ENCODE results near the gene CCZ1B.
A peak's percentile ranks its signal among the peaks of the same experiment; 100 is the strongest.
"Not testable (repeated sequence)": the region's sequence is repeated elsewhere in the genome, so short reads cannot be mapped to it uniquely, and the experiment has no call there.

The CCZ1B gene

DNA sequence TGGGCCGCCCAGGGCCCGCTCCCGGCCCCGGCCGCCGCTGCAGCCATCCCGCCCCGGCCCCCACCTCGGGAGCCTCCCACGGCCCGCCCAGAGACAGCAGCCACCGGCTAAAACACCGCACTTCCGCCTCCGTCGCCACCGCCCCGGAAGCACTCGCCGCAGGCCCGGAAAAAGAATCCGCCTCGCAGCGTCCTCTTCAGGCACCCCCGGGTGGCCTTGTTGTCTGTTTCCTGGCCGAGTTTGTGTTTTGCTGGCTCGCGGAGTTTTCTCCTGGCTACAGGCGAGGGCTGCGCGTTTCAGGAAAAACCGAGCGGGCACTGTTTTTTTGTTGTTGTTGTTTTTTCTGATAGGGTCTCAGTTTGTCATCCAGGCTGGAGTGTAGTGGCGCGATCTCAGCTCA, at the start of gene CCZ1B:
Gene CCZ1B (minus strand): TSS at position 125 of the 400 bp plus-strand sequence. CDS start 78 bp downstream, at position 47.
- peak; percentile 59 for DNase-seq

- DNase-seq, result not testable (repeated sequence)
Measured at GRCh38 chr7:6875022-6875421, 48.9 kb upstream of the CCZ1B start.

DNA sequence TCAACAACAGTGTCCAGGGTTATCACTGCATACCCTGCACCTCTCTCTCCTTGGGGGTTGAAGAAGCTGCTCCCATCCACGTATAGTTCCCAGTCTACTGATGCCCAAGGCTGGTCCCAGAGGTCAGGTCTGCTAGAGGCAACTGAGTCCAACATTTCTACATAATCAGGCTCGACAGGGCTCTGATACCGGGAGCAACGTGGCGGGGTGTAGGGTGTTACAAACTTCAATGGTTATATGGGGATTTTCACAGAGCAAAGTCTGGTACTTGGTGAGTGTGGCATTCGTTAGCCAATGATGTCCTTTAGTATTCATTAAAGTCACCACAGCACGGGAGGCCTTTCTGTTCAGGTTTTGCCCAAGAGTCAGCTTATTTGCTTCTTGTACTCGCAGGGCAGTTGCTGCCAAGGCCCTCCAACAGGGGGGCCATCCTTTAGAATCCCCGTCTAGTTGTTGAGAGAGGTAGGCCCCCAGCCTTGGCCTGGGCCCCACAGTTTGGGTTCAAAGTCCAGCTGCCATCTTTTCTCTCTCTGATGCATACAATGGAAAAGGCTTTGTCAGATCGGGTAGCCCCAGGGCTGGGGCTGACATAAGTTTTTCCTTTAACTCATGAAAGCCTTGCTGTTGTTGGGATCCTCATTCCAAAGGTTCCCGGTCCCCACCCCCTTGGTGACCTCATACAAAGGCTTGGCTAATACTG, 46.3 kb upstream of the CCZ1B start:
- not testable (repeated sequence) for DNase-seq

DNA sequence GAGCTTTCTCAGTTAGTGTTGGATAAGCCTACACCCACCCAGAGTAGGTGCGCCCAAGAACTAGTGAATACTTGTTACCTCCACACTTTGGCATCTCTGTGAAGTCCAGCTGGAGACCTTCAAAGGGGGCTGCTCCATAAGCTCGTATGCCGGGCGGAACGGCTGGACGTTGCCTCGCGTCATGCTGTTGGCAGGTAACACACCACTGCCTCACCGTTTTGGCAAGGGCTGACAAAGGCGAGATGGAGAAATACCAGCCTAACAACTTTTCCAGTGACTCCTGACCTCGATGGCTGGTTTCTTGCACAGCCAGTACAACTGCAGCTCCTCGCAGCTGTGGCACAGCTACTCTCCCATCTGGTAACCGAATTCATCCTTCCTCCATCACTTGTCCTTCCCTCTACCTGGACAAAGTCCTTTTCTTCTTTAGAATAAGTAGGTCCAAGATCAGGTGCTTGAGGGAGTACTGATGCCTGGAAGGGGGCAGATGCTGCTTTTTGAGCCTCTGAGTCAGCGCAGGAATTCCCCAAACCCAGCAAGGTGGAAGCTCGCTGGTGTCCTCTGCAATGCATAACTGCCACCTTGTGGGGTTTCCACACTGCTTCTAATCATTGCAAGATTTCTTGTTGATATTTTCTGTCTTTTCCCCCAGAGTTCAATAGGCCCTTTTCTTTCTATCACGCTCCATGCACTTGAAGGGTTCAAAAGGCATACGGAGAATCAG, 45.5 kb upstream of the CCZ1B start:
- not testable (repeated sequence) for DNase-seq

- not testable (repeated sequence) for DNase-seq
Measured at GRCh38 chr7:6864751-6865150, 38.7 kb upstream of the CCZ1B start.

DNA sequence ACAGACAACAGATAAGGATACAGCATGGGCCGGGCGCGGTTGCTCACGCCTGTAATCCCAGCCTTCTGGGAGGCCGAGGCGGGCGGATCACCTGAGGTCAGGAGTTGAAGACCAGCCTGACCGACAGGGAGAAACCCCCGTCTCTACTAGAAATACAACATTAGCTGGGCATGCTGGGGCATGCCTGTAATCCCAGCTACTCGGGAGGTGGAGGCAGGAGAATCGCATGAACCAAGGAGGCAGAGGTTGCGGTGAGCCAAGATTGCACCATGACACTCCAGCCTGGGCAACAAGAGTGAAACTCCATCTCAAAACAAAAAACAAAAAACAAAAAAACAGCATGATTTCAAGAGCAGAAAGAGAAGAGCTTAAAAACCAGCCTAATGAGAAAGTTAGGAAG, 38.1 kb upstream of the CCZ1B start:
- not testable (repeated sequence) for DNase-seq

GRCh38 chr7:6862876-6863275, 36.8 kb upstream of the CCZ1B start:
- not testable (repeated sequence) for DNase-seq

- peak; percentile 34 for DNase-seq
Measured at GRCh38 chr7:6857721-6858314, 31.7 kb upstream of the CCZ1B start.

- not testable (repeated sequence) for DNase-seq
Measured at GRCh38 chr7:6855563-6856131, 29.6 kb upstream of the CCZ1B start.

DNA sequence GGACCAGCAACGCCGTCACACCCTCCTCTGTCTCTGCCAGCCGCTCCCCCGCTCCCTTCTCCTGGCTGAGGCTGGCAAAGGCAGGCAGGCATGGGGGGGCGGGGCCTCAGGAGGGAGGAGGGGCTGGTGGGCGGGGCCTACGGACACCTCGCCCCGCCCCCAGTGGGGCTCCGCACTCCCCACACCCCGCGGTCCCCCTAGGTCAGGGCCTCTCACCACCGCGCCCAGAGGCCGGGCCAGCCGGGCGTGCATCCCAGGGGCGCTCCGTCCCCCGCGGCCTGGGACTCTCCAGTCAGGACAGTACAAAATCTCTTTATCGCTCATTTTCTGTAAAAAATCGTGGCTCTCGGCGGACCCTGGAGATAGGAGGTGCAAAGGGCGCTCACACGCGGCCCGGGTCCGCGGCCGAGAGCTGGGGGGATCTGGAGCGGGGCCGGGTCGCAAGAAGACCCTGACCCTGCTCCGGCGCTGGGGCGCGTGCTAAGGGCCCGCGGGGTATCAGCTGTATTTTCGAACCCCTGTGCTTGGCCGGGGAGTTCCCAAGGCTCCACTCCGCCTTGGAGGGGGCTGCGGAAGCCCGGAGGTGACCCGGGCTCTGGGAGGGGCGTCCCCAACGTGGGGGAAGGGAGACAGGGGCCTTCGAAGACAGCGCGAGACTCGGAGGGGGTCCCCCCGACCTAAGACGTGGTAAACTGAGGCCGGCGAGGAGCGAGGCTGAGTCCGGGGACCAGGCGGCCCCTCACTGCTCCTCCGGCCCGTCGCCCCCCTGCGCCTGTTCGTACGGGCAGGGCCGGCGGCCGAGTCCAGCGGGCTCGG, 28.9 kb upstream of the CCZ1B start:
- DNase-seq, result not testable (repeated sequence)

DNA sequence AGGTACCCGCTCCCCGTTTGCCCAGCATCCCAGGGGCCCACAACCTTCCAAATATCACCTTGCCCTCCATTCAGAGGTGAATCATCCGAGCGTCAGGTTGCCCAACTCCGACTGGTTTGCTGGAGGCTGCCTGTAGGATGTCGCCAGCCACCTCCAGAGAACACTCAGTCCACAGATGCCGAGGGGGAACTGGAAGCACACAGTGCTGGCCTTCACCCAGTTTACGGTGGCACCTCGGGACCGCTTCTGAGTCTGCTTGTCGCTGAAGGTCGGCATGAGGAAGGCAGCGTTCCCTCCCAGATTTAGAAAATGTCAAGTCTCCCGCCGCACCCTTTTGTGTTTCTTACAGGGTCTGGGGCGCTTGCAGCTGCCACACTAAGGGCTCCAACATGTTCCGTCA, 27.6 kb upstream of the CCZ1B start:
- DNase-seq, result not testable (repeated sequence)

DNA sequence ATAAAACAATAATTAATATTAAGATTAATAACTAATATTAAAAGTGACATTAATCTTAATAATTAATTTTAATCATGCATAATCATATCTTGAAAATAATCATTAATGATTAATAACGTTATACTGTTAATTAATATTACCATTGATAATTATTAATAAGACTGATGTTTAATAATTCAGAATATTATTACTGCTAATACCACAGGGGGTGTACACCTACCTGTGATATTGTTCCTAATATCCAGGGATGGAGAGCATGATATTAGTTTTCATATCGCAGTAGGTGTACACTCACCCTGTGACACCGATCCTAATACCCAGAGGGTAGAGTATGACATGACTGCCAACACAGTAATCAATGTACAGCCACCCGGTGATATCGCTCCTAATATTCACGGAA, 23.1 kb upstream of the CCZ1B start:
- DNase-seq, result not testable (repeated sequence)

DNA sequence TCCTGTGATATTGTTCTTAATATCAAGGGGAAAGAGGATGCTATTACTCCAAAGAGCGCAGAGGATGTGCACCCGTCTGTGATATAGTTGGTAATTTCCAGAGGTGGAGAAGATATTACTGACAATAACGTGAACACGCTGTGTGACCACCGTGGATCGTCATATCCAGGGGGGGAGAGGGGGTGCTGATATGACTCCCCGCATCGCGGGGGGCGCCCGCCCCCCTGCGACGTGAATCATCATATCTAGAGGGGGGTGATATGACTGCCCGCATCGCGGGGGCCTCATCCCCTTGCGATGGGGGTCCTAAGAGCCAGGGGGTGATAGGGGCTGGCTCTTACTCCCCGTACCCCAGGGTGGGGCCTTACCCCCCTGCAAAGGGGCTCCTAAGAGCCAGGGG, 21.7 kb upstream of the CCZ1B start:
- not testable (repeated sequence) for DNase-seq

DNA sequence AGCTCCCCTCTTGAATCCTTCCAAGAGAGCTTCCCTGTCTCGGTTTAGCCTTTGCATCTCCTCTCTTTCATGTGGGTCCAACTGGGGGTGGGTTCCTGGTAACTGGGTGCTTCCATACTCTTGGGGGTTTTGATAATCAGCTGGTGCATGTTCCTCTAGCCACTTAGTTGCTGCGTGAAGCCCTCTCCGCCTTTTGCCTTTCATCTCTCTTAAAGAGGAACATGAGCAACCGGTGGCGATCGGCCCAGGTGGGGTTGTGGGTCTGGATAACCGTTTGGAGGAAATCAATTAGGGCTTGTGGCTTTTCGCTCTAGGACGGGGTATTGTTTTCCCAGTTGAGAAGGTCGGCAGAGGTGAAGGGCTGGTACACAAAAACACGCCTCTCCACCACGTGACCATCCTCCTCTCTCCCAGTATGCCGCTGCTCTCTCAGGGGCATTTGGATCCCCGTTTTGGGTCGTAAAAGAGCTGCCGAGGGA, 19.9 kb upstream of the CCZ1B start:
- not testable (repeated sequence) for DNase-seq

- not testable (repeated sequence) for DNase-seq
Measured at GRCh38 chr7:6843654-6844053, 17.6 kb upstream of the CCZ1B start.

- DNase-seq, result not testable (repeated sequence)
Measured at GRCh38 chr7:6843092-6843491, 17.0 kb upstream of the CCZ1B start.

DNA sequence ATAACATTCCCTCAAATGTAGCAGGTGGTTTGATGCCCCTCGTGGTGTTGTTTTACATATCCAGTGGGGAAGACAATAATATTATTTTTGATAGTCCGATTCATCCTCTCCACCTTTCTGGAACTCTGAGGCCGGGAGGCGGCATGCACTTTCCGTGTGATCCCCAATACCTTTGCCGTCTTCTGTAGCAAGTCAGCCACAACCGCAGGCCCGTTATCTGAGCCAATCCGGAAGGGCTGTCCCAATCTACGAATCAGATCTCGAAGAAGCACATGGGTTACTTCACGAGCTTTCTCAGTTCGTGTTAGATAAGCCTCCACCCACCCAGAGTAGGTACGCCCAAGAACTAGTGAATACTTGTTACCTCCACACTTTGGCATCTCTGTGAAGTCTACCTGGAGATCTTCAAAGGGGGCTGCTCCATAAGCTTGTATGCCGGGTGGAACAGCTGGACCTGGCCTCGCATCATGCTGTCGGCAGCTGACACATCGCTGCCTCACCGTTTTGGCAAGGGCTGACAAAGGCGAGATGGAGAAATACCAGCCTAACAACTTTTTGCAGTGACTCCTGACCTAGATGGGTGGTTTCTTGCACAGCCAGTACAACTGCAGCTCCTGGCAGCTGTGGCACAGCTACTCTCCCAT, 16.3 kb upstream of the CCZ1B start:
- not testable (repeated sequence) for DNase-seq

DNA sequence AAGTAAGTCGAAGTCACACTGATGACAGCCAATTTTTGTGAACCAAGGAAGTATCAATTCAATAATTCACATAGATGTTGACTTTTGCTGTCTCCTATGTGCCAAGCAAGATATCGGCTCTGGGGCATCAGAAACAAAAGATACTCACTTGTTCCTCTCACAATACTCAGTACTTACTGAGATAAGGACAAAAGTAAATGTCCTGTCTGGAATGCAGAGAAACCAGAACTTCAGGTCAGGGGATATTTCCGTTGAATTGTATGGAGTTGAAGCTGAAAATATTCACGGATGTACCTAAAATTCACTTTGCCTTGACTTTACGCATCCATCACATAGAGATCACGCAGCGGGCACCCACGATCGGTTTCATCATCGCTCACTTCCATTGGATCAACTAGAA, 11.0 kb upstream of the CCZ1B start:
- DNase-seq, result not testable (repeated sequence)

- not testable (repeated sequence) for DNase-seq
Measured at GRCh38 chr7:6835521-6835920, 9.4 kb upstream of the CCZ1B start.

GRCh38 chr7:6833636-6834035, 7.6 kb upstream of the CCZ1B start:
- no peak for DNase-seq

DNA sequence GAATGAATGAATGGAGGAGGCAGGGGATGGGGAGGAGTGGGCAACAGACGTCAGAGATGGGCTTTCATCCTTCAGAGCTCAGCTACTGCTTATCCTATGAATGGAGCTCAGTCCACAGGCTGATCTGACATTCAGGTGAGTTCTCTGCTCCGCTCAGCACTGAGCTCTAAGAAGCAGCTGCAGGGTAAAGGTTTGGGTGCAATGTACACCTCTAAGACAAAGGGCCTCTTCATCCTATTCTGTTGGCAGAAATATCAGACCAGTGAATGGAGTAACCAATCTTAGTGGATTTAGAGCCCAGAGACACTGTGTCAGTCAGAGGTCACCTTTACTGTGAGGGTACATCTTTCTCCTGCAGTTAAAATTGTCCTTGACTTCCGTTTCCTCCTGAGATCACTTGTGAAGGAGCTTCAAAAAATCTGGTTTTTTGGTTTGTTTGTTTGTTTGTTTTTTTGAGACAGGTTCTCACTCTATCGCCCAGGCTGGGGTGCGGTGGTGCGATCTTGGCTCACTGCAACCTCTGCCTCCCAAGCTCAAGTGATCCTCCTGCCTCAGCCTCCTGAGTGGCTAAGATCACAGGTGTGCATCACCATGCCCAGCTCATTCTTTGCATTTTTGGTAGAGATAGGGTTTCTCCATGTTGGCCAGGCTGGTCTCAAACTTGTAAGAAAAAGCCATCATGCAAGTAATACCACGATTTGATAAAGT, 5.1 kb upstream of the CCZ1B start:
- DNase-seq, result no peak
